ENCODE results near the gene KRTAP12-3. TPM values are rescaled to one million over a fixed set of nuclear protein-coding genes. Genes with fewer than 3 reads are reported as not detected.
"Not testable (repeated sequence)": the region's sequence is repeated elsewhere in the genome, so short reads cannot be mapped to it uniquely, and the experiment has no call there.

KRTAP12-3 gene
- total RNA-seq, 1 donor from 2014 or later, result not detected

GRCh38 chr21:44696572-44696971 lies 38.8 kb downstream of the KRTAP12-3 start:
- TF ChIP-seq, protein P1, sequence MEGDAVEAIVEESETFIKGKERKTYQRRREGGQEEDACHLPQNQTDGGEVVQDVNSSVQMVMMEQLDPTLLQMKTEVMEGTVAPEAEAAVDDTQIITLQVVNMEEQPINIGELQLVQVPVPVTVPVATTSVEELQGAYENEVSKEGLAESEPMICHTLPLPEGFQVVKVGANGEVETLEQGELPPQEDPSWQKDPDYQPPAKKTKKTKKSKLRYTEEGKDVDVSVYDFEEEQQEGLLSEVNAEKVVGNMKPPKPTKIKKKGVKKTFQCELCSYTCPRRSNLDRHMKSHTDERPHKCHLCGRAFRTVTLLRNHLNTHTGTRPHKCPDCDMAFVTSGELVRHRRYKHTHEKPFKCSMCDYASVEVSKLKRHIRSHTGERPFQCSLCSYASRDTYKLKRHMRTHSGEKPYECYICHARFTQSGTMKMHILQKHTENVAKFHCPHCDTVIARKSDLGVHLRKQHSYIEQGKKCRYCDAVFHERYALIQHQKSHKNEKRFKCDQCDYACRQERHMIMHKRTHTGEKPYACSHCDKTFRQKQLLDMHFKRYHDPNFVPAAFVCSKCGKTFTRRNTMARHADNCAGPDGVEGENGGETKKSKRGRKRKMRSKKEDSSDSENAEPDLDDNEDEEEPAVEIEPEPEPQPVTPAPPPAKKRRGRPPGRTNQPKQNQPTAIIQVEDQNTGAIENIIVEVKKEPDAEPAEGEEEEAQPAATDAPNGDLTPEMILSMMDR (IDR thresholded peaks at IDR 0.05; ENCODE audit: unreplicated experiment), result no peak
- Mint-ChIP-seq H3K27ac (no peak overlapping the region), H3K4me3 (no peak overlapping the region), H3K4me1 (peaks cover 11% of the 10 kb centered on the region), H3K36me3 (peaks cover 2% of the 10 kb centered on the region), H3K9me3 (peaks cover 21% of the 10 kb centered on the region), H3K27me3 (ENCODE audit: low read depth) (peaks cover 62% of the 10 kb centered on the region)
- DNase-seq (ENCODE audit: low spot score in 2 of 2, unreplicated experiment in 2 of 2), result peak in 1 of 2 experiments; percentile 10

DNA sequence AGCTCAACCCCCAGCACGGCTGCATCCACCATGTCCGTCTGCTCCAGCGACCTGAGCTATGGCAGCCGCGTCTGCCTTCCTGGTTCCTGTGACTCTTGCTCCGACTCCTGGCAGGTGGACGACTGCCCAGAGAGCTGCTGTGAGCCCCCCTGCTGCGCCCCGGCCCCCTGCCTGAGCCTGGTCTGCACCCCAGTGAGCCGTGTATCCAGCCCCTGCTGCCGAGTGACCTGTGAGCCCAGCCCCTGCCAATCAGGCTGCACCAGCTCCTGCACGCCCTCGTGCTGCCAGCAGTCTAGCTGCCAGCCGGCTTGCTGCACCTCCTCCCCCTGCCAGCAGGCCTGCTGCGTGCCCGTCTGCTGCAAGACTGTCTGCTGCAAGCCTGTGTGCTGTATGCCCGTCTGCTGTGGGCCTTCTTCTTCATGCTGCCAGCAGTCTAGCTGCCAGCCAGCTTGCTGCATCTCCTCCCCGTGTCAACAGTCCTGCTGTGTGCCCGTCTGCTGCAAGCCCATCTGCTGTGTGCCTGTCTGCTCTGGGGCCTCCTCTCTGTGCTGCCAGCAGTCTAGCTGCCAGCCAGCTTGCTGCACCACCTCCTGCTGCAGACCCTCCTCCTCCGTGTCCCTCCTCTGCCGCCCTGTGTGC lies 39.6 kb downstream of the KRTAP12-3 start, which contains the start of gene KRTAP10-12:
KRTAP10-12 (plus strand) TSS at position 1 of the 639 bp plus-strand sequence; CDS start at position 31, 30 bp downstream.
- H3K27me3 Mint-ChIP-seq (ENCODE audit: low read depth), result peaks cover 61% of the 10 kb centered on the region
- not testable (repeated sequence) for H3K4me3 Mint-ChIP-seq, H3K36me3 Mint-ChIP-seq, H3K27ac Mint-ChIP-seq
- peak in 1 of 2 experiments; percentile 32 for DNase-seq (ENCODE audit: low spot score in 2 of 2, unreplicated experiment in 2 of 2)
- H3K9me3 Mint-ChIP-seq, result peaks cover 20% of the 10 kb centered on the region
- peaks cover 11% of the 10 kb centered on the region for H3K4me1 Mint-ChIP-seq

DNA sequence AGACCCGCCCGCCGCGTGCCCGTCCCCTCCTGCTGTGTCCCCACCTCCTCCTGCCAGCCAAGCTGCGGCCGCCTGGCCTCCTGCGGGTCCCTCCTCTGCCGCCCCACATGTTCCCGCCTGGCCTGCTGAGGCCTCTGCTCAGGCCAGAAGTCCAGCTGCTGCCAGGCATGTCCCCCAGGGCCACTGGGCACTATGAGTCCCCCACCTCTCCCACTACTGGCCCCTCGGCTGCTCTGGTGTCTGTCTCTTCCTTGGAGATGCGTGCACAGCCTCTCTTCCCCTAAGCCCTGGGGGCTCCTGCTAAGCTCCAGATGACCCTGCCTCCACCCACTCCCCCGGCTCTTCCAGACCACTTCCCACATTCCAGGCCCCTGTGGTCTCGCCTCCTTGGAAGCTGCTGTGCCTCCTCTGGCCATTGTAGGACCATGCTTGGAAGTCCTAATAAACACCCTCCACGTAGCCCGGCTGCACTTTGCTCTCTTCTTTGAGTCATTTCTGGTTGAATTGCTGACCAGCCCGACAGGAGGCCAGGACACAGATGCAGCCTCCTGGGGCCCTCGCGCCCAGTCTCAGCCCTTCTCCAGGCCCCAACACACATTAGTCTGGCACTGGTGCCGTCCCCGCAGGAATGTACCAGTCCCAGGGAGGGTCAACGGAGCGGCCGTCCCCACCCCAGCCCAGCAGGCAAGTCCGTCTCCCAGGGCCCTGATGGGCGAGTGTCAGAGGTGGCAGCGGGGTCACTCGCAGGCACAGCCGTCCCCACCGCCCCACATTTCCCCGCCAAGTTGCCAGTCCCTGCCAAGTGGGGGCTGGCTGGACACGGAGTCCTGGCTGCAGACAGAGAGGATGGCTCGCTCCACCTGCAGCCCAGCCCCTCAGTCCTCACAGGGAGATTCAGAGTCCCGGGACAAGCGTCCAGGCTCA lies 40.3 kb downstream of the KRTAP12-3 start:
- TF ChIP-seq, protein P1 (IDR thresholded peaks at IDR 0.05; ENCODE audit: unreplicated experiment), result no peak
- Mint-ChIP-seq H3K36me3 (no peaks in the 10 kb centered on the region), H3K4me1 (peaks cover 11% of the 10 kb centered on the region), H3K27ac (no peak overlapping the region), H3K27me3 (ENCODE audit: low read depth) (peaks cover 69% of the 10 kb centered on the region), H3K4me3 (no peak overlapping the region), H3K9me3 (peaks cover 12% of the 10 kb centered on the region)
- peak in 1 of 2 experiments; percentile 34 for DNase-seq (ENCODE audit: low spot score in 2 of 2, unreplicated experiment in 2 of 2)

DNA sequence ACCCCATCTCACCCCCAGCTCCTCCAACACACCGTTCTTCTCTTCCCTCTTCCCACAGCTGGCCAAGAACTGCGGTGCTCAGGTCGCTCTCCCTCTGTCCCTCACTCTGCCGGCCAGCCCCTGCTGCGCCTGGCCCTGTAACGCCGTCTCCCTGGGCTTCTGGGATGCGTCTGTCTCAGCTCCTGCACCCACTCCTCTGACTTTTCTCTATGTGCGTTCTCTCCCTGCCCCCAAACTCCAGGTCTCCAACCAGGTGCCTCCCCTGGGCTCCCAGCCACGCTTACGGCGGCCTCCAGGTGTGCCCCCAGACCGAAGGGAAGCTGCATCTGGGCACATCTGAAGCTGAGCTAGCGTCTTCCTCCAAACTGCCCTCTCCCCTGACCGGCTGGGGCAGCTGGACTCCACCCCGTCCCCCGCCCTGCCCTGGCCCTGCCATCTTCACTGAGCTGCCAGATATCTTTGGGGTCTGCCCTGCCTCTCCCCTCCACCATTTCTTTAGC lies 41.8 kb downstream of the KRTAP12-3 start:
- no peaks in the 10 kb centered on the region for H3K9me3 Mint-ChIP-seq
- peak in 1 of 2 experiments; percentile 35 for DNase-seq (ENCODE audit: low spot score in 2 of 2, unreplicated experiment in 2 of 2)
- H3K27me3 Mint-ChIP-seq (ENCODE audit: low read depth), result peaks cover 82% of the 10 kb centered on the region
- H3K4me1 Mint-ChIP-seq, result peaks cover 11% of the 10 kb centered on the region
- no peak overlapping the region for H3K4me3 Mint-ChIP-seq
- H3K36me3 Mint-ChIP-seq, result no peaks in the 10 kb centered on the region
- TF ChIP-seq, protein P1 (IDR thresholded peaks at IDR 0.05; ENCODE audit: unreplicated experiment), result no peak
- no peak overlapping the region for H3K27ac Mint-ChIP-seq

GRCh38 chr21:44700101-44701022 lies 42.6 kb downstream of the KRTAP12-3 start:
- H3K9me3 Mint-ChIP-seq, result no peaks in the 10 kb centered on the region
- peak in 1 of 2 experiments; percentile 29 for DNase-seq (ENCODE audit: low spot score in 2 of 2, unreplicated experiment in 2 of 2)
- TF ChIP-seq, protein P1 (IDR thresholded peaks at IDR 0.05; ENCODE audit: unreplicated experiment), result no peak
- H3K27me3 Mint-ChIP-seq (ENCODE audit: low read depth), result peaks cover 90% of the 10 kb centered on the region
- H3K36me3 Mint-ChIP-seq, result no peaks in the 10 kb centered on the region
- H3K4me1 Mint-ChIP-seq, result peaks cover 14% of the 10 kb centered on the region
- no peak overlapping the region for H3K4me3 Mint-ChIP-seq
- no peak overlapping the region for H3K27ac Mint-ChIP-seq
